ENCODE results near the gene KCNQ1OT1.
"Not testable (repeated sequence)": the region's sequence is repeated elsewhere in the genome, so short reads cannot be mapped to it uniquely, and the experiment has no call there.

The KCNQ1OT1 gene

DNA sequence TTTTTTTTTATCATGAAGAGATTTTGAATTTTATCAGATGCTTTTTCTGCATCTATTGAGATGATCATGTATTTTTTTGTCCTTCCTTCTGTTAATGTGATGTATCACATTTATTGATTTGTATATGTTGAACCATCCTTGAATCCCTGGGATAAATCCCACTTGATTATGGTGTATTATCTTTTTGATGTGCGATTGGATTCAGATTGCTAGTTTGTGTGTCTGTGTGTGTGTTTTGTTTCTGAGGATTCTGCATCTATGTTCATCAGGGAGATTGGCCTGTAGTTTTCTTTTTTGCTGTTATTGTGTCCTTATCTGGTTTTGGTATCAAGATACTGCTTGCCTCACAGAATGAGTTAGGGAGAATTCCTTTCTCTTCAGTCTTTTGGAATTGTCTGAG lies 52.6 kb downstream of the KCNQ1OT1 start:
- in situ Hi-C loops (cut with HindIII; ENCODE audit: low sequenced_read_pairs), result no loop called here
- TF ChIP-seq, protein P1, sequence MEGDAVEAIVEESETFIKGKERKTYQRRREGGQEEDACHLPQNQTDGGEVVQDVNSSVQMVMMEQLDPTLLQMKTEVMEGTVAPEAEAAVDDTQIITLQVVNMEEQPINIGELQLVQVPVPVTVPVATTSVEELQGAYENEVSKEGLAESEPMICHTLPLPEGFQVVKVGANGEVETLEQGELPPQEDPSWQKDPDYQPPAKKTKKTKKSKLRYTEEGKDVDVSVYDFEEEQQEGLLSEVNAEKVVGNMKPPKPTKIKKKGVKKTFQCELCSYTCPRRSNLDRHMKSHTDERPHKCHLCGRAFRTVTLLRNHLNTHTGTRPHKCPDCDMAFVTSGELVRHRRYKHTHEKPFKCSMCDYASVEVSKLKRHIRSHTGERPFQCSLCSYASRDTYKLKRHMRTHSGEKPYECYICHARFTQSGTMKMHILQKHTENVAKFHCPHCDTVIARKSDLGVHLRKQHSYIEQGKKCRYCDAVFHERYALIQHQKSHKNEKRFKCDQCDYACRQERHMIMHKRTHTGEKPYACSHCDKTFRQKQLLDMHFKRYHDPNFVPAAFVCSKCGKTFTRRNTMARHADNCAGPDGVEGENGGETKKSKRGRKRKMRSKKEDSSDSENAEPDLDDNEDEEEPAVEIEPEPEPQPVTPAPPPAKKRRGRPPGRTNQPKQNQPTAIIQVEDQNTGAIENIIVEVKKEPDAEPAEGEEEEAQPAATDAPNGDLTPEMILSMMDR (IDR thresholded peaks at IDR 0.05; ENCODE audit: low read depth, low read length, missing control alignments), result no peak
- no peak for DNase-seq (ENCODE audit: low read depth)
- no peak overlapping the region for H3K4me3 ChIP-seq (ENCODE audit: low read depth, low read length)

GRCh38 chr11:2645779-2646118 lies 54.0 kb downstream of the KCNQ1OT1 start:
- TF ChIP-seq, protein P1 (IDR thresholded peaks at IDR 0.05; ENCODE audit: low read depth, low read length, missing control alignments), result no peak
- no peak overlapping the region for H3K4me3 ChIP-seq (ENCODE audit: low read depth, low read length)
- DNase-seq (ENCODE audit: low read depth), result no peak
- in situ Hi-C loops (cut with HindIII; ENCODE audit: low sequenced_read_pairs), result no loop called here

- no peak for DNase-seq (ENCODE audit: low read depth)
- in situ Hi-C loops (cut with HindIII; ENCODE audit: low sequenced_read_pairs), result no loop called here
- TF ChIP-seq, protein P1 (IDR thresholded peaks at IDR 0.05; ENCODE audit: low read depth, low read length, missing control alignments), result no peak
- no peak overlapping the region for H3K4me3 ChIP-seq (ENCODE audit: low read depth, low read length)
Measured at GRCh38 chr11:2644844-2645778, 54.7 kb downstream of the KCNQ1OT1 start.

DNA sequence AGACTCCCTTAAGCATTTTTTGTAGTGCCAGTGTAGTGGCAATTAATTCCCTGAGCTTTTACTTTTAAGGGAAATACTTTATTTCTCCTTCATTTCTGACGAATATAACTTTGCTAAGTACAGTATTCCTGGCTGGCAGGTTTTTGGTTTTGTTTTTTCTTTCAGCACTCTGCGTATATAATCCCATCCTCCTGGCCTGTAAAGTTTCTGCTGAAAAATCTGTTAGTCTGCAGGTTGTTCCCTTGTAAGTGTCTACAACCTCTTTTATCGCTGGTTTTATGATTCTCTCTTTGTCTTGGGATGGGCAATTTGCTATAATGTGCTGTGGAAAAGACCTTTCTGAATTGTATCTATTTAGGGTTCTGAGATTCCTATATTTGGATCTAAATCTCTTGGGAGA lies 56.0 kb downstream of the KCNQ1OT1 start:
- in situ Hi-C loops (cut with HindIII; ENCODE audit: low sequenced_read_pairs), result no loop called here
- no peak overlapping the region for H3K4me3 ChIP-seq (ENCODE audit: low read depth, low read length)
- no peak for DNase-seq (ENCODE audit: low read depth)
- TF ChIP-seq, protein P1 (IDR thresholded peaks at IDR 0.05; ENCODE audit: low read depth, low read length, missing control alignments), result no peak

GRCh38 chr11:2641623-2642022 lies 58.2 kb downstream of the KCNQ1OT1 start:
- TF ChIP-seq, protein P1 (IDR thresholded peaks at IDR 0.05; ENCODE audit: low read depth, low read length, missing control alignments), result no peak
- no peak for DNase-seq (ENCODE audit: low read depth)
- H3K4me3 ChIP-seq (ENCODE audit: low read depth, low read length), result no peak overlapping the region
- in situ Hi-C loops (cut with HindIII; ENCODE audit: low sequenced_read_pairs), result no loop called here

- DNase-seq (ENCODE audit: low read depth); in situ Hi-C loops (cut with HindIII; ENCODE audit: low sequenced_read_pairs); H3K4me3 ChIP-seq (ENCODE audit: low read depth, low read length): not testable (repeated sequence)
Measured at GRCh38 chr11:2639763-2640162, 60.0 kb downstream of the KCNQ1OT1 start.

GRCh38 chr11:2631161-2631560 lies 68.6 kb downstream of the KCNQ1OT1 start:
- TF ChIP-seq, protein P1 (IDR thresholded peaks at IDR 0.05; ENCODE audit: low read depth, low read length, missing control alignments), result no peak
- H3K4me3 ChIP-seq (ENCODE audit: low read depth, low read length), result no peak overlapping the region
- in situ Hi-C loops (cut with HindIII; ENCODE audit: low sequenced_read_pairs), result no loop called here
- DNase-seq (ENCODE audit: low read depth), result no peak
